ENCODE data around the gene PLCB2.
A peak's percentile ranks its signal among the peaks of the same experiment; 100 is the strongest.

PLCB2 gene

GRCh38 chr15:40277471-40277870 lies 30.3 kb downstream of the PLCB2 start:
- peak; percentile 74 for DNase-seq (ENCODE audit: low read depth)
- TF ChIP-seq POLR2A (IDR thresholded peaks at IDR 0.05; ENCODE audit: extremely low read depth, insufficient read length) (no peak), MYC (IDR thresholded peaks at IDR 0.05; ENCODE audit: low read depth, low read length) (no peak), MAX (IDR thresholded peaks at IDR 0.05; ENCODE audit: low read depth, low read length) (no peak), CTCF (IDR thresholded peaks at IDR 0.05; ENCODE audit: low read depth, low read length) (no peak)
- H3K4me3 ChIP-seq (ENCODE audit: low read depth, low read length), result no peak overlapping the region

- no peak overlapping the region for H3K4me3 ChIP-seq (ENCODE audit: low read depth, low read length)
- TF ChIP-seq CTCF (IDR thresholded peaks at IDR 0.05; ENCODE audit: low read depth, low read length) (no peak), MYC (IDR thresholded peaks at IDR 0.05; ENCODE audit: low read depth, low read length) (no peak), MAX (IDR thresholded peaks at IDR 0.05; ENCODE audit: low read depth, low read length) (no peak), POLR2A (IDR thresholded peaks at IDR 0.05; ENCODE audit: extremely low read depth, insufficient read length) (no peak)
- DNase-seq (ENCODE audit: low read depth), result no peak
These were observed 30.8 kb downstream of the PLCB2 start for GRCh38 chr15:40276927-40277326.

- TF ChIP-seq MYC (IDR thresholded peaks at IDR 0.05; ENCODE audit: low read depth, low read length) (no peak), MAX (IDR thresholded peaks at IDR 0.05; ENCODE audit: low read depth, low read length) (no peak), POLR2A (IDR thresholded peaks at IDR 0.05; ENCODE audit: extremely low read depth, insufficient read length) (no peak), CTCF (IDR thresholded peaks at IDR 0.05; ENCODE audit: low read depth, low read length) (no peak)
These were observed 31.8 kb downstream of the PLCB2 start for GRCh38 chr15:40275954-40276353.

GRCh38 chr15:40275523-40275922 lies 32.2 kb downstream of the PLCB2 start:
- H3K4me3 ChIP-seq (ENCODE audit: low read depth, low read length), result no peak overlapping the region
- TF ChIP-seq POLR2A (IDR thresholded peaks at IDR 0.05; ENCODE audit: extremely low read depth, insufficient read length), result no peak
- TF ChIP-seq MAX (IDR thresholded peaks at IDR 0.05; ENCODE audit: low read depth, low read length), result no peak
- TF ChIP-seq MYC (IDR thresholded peaks at IDR 0.05; ENCODE audit: low read depth, low read length), result no peak
- TF ChIP-seq CTCF (IDR thresholded peaks at IDR 0.05; ENCODE audit: low read depth, low read length), result no peak
- DNase-seq (ENCODE audit: low read depth), result peak; percentile 20

More at GRCh38 chr15:40275954-40276353, 31.8 kb downstream of the PLCB2 start:
- no peak overlapping the region for H3K4me3 ChIP-seq (ENCODE audit: low read depth, low read length)
- DNase-seq (ENCODE audit: low read depth), result no peak

- TF ChIP-seq MYC (IDR thresholded peaks at IDR 0.05; ENCODE audit: low read depth, low read length) (peak; percentile 57; the same call in 1 of the 2 replicates), POLR2A (IDR thresholded peaks at IDR 0.05; ENCODE audit: extremely low read depth, insufficient read length) (no peak), MAX (IDR thresholded peaks at IDR 0.05; ENCODE audit: low read depth, low read length) (peak; percentile 61), CTCF (IDR thresholded peaks at IDR 0.05; ENCODE audit: low read depth, low read length) (peak; percentile 100)
- peak; percentile 85 for DNase-seq (ENCODE audit: low read depth)
- H3K4me3 ChIP-seq (ENCODE audit: low read depth, low read length), result no peak overlapping the region
These were observed 33.1 kb downstream of the PLCB2 start for GRCh38 chr15:40274350-40275274.
